Activated naive CD4-positive, alpha-beta T cell treated with Interleukin-2 at 50 U/mL for 16 hours (primary cell): Measurements from ENCODE around the gene LCT.
A peak's percentile ranks its signal among the peaks of the same experiment; 100 is the strongest.
"Not testable (repeated sequence)": the region's sequence is repeated elsewhere in the genome, so short reads cannot be mapped to it uniquely, and the experiment has no call there.

Experiments
- DNase-seq: peaks from one replicate; pipeline ENCODE4 v3.0.0-alpha.2; 2020

The LCT gene

GRCh38 chr2:135836596-135837270 is at the start of gene LCT:
TSS of gene LCT (minus strand) at chr2:135837184. CDS start at chr2:135837169, 15 bp downstream.
- DNase-seq = no peak

DNA sequence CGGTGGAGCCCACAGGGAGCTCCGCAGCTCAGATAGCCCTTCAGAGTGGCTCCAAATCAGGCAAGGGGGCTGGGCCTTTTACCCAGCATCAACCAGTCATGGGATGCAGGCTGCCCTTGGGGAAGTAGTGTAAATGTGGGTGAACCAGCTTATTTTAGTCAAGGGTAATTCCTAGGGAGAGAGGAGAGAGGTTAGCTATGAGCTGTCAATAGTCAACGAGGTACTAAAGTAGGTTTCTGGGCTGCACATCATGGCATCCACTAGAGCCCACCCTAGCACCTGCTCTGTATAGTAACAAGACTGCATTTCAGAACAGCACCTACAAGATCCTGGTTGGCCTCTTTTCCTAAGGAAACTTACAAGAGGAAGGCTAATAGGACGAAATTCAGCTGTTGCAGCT is 48.7 kb upstream of the LCT start:
- no peak for DNase-seq

DNA sequence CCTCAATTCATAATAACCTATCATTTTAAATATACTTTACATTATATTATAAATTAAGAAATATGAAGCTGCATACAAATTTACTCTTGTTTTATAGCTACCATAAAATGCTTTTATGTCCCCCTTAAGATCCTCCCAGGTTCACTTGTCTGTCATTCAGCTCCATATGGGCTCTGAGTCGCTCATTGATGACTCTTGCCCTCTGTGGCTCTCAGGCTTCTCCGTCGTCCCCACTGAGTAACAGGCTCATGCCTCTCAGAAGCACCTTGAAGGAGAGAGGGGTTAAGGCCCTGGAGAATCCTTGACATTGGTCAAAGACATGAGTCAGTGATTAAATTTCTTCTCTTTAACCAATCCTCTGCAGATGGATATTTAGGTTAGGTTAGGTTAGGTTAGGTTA is 45.4 kb upstream of the LCT start:
- no peak for DNase-seq

- DNase-seq = not testable (repeated sequence)
Observed at GRCh38 chr2:135876770-135877169, 39.8 kb upstream of the LCT start.

DNA sequence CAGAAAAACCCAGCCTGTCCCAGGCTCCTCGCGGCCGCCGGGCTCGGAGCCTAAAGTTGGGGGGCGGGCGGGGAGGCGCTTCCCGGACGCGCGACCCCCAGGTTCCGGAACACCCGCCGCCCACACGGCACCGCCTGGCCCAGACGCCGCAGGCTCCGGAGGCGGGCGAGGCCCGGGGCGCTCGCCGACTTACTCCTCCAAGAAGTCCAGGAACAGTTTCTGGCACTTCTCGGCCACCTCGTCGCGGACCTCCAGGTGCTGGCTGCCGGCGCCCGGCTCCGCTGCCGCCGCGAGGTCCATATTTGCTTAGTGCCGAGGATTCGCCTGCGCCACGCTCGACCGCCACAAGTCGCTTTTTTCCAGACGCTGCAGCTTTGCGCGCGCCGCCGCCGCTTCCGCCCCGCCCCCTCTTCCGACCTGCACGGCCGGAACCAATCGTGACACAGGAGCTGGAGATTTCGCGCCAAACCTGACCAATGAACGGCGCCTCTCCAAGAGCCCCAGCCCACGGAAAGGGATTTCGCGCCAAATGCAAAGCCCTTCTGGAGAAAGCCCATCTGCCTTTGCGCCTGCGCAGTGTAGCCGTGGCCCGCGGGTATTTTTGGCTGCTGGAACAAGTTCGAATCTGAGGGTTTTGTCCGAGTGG is 39.2 kb upstream of the LCT start, which contains the start of gene MCM6:
Gene MCM6 (minus strand): TSS at position 378 of the 646 bp plus-strand sequence. CDS start 78 bp downstream, at position 300.
- peak; percentile 99 for DNase-seq

DNA sequence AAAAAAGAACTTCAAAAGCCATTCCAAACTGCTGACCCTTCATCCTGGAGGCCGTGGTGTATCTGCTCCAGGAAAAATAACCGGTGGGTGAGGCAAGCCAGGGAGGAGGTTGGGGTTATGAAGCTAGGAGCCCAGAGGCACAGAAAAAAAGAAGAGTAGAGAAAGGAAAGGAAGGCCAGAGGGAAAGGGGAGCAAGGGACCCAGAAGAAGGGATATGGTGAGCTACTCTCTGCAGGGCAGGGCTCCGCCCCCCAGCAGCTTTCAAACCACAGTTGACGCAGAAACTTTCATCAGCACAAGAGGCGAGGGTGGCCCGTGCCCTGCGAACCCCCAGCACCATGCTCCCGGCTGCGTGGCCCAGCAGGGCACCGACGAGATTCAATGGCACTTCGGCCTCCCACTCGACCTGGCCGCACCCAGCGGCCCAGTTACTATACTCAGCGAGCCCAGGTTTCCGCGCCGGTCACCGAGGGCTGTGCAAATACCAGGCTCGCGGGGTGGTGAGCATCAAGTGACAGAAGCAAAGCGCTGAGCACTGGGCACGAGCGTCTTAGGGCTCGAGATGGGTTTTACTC is 38.6 kb upstream of the LCT start:
- DNase-seq = peak; percentile 83

- DNase-seq = peak; percentile 10
Observed at GRCh38 chr2:135874777-135875365, 37.9 kb upstream of the LCT start.

GRCh38 chr2:135870571-135870970 is 33.6 kb upstream of the LCT start:
- peak; percentile 21 for DNase-seq

GRCh38 chr2:135863233-135863632 is 26.2 kb upstream of the LCT start:
- no peak for DNase-seq

DNA sequence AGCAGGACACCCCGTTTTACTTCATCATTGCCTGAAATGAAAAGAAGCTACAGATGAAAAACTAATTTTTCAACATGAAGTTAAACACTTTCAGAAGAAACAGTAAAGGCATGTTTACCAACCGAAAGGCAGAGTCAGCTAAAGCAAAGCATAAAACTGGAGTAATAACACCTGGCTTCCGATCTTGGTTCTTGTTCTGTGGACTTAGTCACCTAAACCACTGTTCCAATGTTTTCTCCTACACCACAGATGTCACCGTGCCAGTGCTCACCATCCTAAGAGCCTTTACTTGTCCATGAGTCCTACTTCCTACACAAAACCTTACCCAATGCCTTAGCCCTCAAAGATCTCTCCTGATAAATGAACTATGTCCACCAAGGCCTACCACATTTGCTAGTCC is 25.7 kb upstream of the LCT start:
- DNase-seq = no peak

DNA sequence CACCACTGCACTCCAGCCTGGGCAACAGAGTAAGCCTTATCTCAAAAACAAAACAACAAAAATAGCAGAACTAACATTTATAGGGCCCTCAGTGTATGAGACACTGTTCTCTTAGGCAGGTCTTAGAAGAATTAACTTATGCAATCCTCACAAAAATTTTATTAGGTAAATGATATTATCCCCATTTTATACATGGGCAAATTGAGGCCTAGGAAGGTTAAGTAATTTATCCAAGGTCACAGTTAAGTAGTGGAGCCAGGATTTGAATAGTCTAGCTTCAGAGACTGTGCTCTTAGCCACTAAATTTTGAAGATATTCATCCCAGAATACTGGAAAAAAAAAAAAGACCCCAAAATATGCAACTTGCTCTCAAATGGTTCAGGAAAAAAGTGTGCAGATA is 16.4 kb upstream of the LCT start:
- no peak for DNase-seq

- DNase-seq = no peak
Observed at GRCh38 chr2:135851858-135852257, 14.9 kb upstream of the LCT start.

DNA sequence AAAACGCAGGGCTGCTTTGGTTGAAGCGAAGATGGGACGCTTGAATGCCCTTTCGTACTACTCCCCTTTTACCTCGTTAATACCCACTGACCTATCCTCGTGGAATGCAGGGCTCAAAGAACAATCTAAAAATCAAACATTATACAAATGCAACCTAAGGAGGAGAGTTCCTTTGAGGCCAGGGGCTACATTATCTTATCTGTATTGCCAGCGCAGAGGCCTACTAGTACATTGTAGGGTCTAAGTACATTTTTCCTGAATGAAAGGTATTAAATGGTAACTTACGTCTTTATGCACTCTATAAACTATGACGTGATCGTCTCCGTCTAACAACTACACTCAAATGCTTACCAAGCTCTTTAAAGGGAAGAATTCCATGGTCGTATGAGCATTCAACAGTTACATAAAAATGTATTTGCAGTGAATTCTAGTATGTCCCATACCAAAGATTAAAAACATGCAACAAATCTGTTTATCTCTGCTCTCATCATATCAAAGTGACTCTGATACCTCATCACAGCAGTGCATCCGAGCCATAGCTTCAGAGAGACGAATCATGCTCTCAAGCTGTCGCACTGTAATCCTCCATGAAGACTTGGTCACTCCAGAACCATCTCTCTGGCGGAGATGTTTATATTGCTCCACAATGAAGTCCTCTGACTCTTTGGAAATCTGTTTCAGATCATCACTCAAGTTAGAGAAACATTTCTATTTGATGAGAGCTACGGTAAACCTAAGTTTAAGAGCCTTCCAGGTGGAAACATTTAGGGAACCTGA is 14.1 kb upstream of the LCT start:
- no peak for DNase-seq

DNA sequence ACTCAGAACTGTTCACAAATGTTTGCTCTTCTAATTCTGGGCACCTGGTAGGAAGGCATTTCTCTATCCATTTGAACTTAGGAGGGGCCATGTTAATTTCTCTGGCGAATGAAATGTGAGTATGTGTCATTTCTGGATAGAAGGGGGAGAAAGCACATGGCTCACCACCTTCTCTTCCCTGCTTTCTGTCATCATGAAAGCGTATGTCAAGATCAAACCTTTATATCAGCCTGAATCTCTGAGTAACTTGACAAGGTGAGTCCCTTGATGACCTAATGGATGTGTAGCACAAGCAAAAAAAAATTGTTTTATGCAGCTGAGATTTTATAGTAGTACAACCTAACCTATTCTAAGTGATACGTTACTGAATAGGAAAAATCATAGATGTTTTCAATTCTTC is 12.1 kb upstream of the LCT start:
- DNase-seq = no peak

GRCh38 chr2:135845997-135846396 is 9.0 kb upstream of the LCT start:
- no peak for DNase-seq

DNA sequence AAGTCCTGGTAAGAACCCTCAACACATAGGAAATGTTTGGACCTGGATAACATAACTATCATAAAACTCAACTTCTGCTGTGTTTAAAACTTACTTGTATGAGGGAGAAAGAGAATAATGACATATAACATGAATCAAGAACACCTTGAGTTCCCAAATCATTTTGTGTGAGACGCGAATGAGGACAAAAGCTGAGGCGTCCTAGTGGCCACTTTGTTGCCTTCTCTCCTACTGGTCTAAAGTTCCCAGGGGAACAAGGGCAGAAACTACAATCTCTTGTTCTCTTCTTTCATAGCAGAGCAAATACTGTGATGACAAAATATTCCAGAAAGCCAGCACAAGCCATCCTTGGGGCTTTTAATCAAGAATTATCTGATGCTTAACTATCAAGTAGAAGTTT is 8.3 kb upstream of the LCT start:
- no peak for DNase-seq

GRCh38 chr2:135844301-135844895 is 7.4 kb upstream of the LCT start:
- no peak for DNase-seq

GRCh38 chr2:135843671-135844070 is 6.7 kb upstream of the LCT start:
- no peak for DNase-seq

DNA sequence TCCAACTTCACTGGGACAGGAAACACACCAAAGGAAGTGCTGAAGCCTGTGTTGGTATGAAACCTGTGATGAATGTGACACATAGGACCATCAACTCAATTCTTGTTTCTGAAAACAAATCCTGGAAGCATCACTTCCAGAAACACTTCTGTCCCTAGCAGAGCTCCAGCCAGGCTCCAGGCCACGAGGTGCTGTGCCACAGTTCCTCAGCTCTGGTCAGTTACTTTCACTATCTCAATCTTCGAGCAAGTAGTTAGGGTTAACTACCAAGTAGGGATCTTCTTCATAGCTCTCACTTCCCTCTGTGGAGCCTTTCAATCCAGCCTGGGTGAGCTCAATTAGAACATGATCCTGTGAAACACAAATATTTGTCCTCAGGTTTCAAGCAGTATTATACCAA is 3.6 kb upstream of the LCT start:
- no peak for DNase-seq

DNA sequence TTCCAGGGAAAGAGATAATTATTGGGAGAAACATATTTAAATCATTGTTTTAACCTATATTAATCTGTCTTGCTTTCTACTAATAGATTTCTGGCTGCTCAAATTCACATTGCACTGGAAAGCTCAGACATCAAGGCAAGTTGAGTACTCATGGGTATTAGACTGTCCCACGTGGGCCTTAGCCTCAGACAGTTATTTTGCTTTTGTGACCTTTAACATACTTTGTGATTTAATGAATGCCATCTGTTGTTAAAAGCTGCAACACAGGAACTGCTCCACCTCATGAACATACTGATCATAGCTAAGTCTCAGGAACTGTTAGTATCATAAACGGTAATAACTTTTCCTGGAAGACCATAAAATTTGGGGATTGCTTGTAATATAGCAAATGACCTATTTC is 2.7 kb upstream of the LCT start:
- no peak for DNase-seq

DNA sequence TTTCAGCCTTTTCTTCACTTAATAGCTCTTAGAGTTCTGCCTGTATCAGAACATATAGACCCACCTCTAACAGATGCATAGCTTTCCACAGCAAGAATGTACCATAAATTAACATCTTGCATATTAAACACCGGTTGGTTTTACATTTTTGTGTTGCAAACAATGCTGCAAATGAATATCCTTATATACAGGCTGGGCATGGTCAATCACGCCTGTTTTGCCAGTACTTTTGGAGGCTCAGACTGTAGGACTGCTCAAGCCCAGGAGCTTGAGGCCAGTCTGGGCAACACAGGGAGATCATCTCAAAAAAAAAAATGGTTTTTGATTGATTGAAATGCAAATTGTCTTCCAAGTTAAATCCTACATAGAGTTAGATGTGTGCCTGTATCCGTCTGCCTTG is 1.5 kb upstream of the LCT start:
- no peak for DNase-seq

- DNase-seq = no peak
Observed at GRCh38 chr2:135832891-135833290, 4.1 kb downstream of the LCT start.
